ENCODE results near the gene STARD10. TPM values are rescaled to one million over a fixed set of nuclear protein-coding genes. Genes with fewer than 3 reads are reported as not detected.
A peak's percentile ranks its signal among the peaks of the same experiment; 100 is the strongest.

Gene STARD10
- total RNA-seq, 4 donors from 2014 or later, result 39.1 to 103 (median 71.1) TPM

DNA sequence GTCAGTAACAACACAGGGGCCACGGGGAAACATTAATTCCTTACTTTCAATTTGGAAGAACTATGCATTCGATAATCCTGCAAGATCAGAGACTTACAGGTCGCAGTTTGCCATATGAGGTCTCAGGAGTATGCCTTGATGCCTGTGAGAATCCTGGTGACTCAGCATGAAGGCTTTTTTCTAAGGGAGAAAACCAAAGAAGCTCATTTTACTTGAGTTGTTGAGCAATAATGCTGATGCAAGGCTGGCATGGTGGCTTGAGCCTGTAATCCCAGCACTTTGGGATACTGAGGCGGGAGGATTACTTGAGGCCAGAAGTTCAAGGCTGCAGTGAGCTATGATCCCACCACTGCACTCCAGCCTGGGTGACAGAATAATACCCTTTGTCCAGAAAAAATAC, 46.9 kb upstream of the STARD10 start:
- H3K9me3 ChIP-seq, result no peaks in the 10 kb centered on the region
- DNase-seq (no peak), ATAC-seq (no peak)
- H3K4me1 ChIP-seq, result peaks cover 11 to 39% of the 10 kb centered on the region in 2 donors
- H3K27ac ChIP-seq, result no peak overlapping the region
- H3K4me3 ChIP-seq, result no peak overlapping the region
- in situ Hi-C loops (cut with MboI; ENCODE audit: low sequenced_read_pairs in 4 of 4) (loop anchor here (25.0 kb wide), 1 partner anchor 447 kb away; no protein-coding TSS in a partner anchor), intact Hi-C loops (cut with DNase I; ENCODE audit: low total_unique reads) (no loop called here)
- peaks cover 0 to 31% of the 10 kb centered on the region in 2 donors for H3K36me3 ChIP-seq
- no peak for TF ChIP-seq POLR2A (IDR thresholded peaks at IDR 0.05)
- TF ChIP-seq, protein P1, sequence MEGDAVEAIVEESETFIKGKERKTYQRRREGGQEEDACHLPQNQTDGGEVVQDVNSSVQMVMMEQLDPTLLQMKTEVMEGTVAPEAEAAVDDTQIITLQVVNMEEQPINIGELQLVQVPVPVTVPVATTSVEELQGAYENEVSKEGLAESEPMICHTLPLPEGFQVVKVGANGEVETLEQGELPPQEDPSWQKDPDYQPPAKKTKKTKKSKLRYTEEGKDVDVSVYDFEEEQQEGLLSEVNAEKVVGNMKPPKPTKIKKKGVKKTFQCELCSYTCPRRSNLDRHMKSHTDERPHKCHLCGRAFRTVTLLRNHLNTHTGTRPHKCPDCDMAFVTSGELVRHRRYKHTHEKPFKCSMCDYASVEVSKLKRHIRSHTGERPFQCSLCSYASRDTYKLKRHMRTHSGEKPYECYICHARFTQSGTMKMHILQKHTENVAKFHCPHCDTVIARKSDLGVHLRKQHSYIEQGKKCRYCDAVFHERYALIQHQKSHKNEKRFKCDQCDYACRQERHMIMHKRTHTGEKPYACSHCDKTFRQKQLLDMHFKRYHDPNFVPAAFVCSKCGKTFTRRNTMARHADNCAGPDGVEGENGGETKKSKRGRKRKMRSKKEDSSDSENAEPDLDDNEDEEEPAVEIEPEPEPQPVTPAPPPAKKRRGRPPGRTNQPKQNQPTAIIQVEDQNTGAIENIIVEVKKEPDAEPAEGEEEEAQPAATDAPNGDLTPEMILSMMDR (IDR thresholded peaks at IDR 0.05 in 4 of 5, conservative IDR thresholded peaks at IDR 0.05 in 1 of 5), result no peak
- no peaks in the 10 kb centered on the region for H3K27me3 ChIP-seq

DNA sequence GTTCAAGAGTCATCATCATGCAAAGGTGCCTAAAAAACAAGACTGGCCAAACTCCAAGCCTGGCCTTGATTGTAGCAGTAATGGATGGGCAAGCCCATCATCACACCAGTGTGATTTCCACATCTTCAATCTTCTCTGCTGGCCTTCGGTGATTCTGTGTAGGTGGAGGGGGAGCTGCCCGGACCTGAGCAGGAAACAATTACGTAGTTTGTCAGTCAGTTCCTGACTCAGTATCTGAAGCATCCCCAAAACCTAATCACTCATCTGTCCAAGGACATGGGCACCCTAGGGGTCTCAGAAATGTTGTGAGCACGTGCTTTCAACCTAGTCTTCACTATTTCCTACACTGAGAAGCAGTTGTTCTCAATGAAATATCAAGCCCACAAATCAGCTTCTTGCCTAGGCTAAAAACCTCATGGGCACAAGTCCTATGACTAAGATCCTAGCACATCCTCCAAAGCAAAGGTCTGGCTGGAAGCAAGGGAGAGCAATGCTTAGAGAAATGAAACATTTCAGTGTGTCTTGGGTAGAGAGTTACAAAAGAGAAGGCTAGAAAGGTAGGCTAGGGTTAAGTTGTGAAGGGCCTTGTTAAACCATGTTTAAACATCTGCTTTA, 45.0 kb upstream of the STARD10 start:
- in situ Hi-C loops (cut with MboI; ENCODE audit: low sequenced_read_pairs in 4 of 4), result loop anchor here (25.0 kb wide), 1 partner anchor 449 kb away; no protein-coding TSS in a partner anchor
- intact Hi-C loops (cut with DNase I; ENCODE audit: low total_unique reads), result loop anchor here (10.0 kb wide), 1 partner anchor 496 kb away; no protein-coding TSS in a partner anchor
- peaks cover 0 to 31% of the 10 kb centered on the region in 2 donors for H3K36me3 ChIP-seq
- no peaks in the 10 kb centered on the region for H3K9me3 ChIP-seq
- H3K27me3 ChIP-seq, result no peaks in the 10 kb centered on the region
- TF ChIP-seq, protein P1 (IDR thresholded peaks at IDR 0.05 in 4 of 5, conservative IDR thresholded peaks at IDR 0.05 in 1 of 5), result no peak
- TF ChIP-seq POLR2A (IDR thresholded peaks at IDR 0.05), result no peak
- ATAC-seq (no peak), DNase-seq (no peak)
- peak overlapping the region in 3 of 4 donors; percentile 7 to 85 (median 84) for H3K27ac ChIP-seq
- no peak overlapping the region for H3K4me3 ChIP-seq
- peaks cover 17 to 55% of the 10 kb centered on the region in 2 donors for H3K4me1 ChIP-seq

DNA sequence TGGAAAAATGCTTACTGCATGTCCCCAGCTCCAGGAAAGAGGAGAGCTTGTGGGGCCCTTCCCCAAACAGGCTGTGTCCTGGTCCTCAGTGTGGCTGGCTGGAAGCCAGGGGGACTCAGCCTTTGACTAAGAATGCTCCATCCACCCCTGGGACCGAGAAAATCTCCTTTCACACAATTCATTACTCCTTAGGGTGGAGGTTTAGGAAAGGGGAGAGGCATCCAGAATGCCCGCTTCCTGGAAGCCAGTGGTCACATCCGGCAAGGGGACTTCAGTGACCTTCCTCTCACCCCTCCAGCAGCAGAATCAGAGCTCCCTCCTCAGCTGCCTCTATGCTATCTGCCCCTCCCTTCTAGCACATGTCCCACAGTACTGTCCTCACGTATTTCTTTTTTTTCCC, 42.3 kb upstream of the STARD10 start:
- Histone ChIP-seq H3K27me3 (no peaks in the 10 kb centered on the region), H3K36me3 (peaks cover 0 to 28% of the 10 kb centered on the region in 2 donors), H3K4me1 (peaks cover 37 to 59% of the 10 kb centered on the region in 2 donors), H3K9me3 (no peaks in the 10 kb centered on the region), H3K4me3 (no peak overlapping the region), H3K27ac (peak overlapping the region; percentile 69 to 85 (median 80))
- in situ Hi-C loops (cut with MboI; ENCODE audit: low sequenced_read_pairs in 4 of 4), result loop anchor here (25.0 kb wide), 1 partner anchor 451 kb away; no protein-coding TSS in a partner anchor
- peak; percentile 11 to 23 for ATAC-seq
- DNase-seq, result no peak
- TF ChIP-seq, protein P1 (IDR thresholded peaks at IDR 0.05 in 4 of 5, conservative IDR thresholded peaks at IDR 0.05 in 1 of 5), result no peak
- TF ChIP-seq POLR2A (IDR thresholded peaks at IDR 0.05), result no peak
- intact Hi-C loops (cut with DNase I; ENCODE audit: low total_unique reads), result loop anchor here (10.0 kb wide), 1 partner anchor 499 kb away; no protein-coding TSS in a partner anchor

DNA sequence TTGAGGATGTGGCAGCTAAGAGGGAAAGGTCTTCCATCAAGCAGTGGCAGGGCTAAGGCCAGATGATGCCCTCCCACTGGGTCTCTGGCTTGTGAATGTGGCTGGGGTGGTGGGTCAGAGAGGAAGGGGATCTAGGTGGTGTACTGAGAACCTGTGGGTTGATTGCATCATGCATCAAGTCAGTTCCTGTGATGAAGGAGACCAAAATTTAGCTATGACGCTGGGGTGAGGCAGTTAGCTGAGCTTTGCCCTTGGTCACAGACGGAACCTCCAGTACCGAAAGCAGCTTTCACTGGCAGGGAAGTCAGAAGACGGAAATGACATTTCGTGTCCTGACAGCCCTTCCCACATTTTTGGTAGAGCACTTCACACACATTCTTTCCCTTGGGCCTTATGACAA, 41.1 kb upstream of the STARD10 start:
- Histone ChIP-seq H3K4me3 (no peak overlapping the region), H3K4me1 (peaks cover 37 to 60% of the 10 kb centered on the region in 2 donors), H3K36me3 (peaks cover 0 to 16% of the 10 kb centered on the region in 2 donors), H3K27me3 (no peaks in the 10 kb centered on the region), H3K27ac (peak overlapping the region; percentile 69 to 85 (median 80)), H3K9me3 (no peaks in the 10 kb centered on the region)
- TF ChIP-seq POLR2A (IDR thresholded peaks at IDR 0.05), result no peak
- TF ChIP-seq, protein P1 (IDR thresholded peaks at IDR 0.05 in 4 of 5, conservative IDR thresholded peaks at IDR 0.05 in 1 of 5), result no peak
- in situ Hi-C loops (cut with MboI; ENCODE audit: low sequenced_read_pairs in 4 of 4), result loop anchor here (5.0 to 25.0 kb wide), 3 partner anchors 342 to 452 kb away; no protein-coding TSS in a partner anchor
- DNase-seq (peak in 1 of 2 donors; percentile 36), ATAC-seq (peak; percentile 6 to 13)
- intact Hi-C loops (cut with DNase I; ENCODE audit: low total_unique reads), result loop anchor here (10.0 kb wide), 1 partner anchor 500 kb away; no protein-coding TSS in a partner anchor

All from gastrocnemius medialis (tissue), 4 donors.